GM18508 (cell line): ENCODE results near the gene FOXA3.

Experiments
- ATAC-seq: cut with Tn5 transposase; IDR thresholded peaks from one replicate; pipeline ENCODE4 v1.9.1; 2021; ENCODE audit warnings: moderate number of reproducible peaks; ENCODE audit not compliant: insufficient read depth, unreplicated experiment

FOXA3 gene

GRCh38 chr19:45863840-45864628 lies at the start of gene FOXA3:
TSS of gene FOXA3 (plus strand) at chr19:45864326. CDS start at chr19:45864457, 131 bp downstream.
- no peak for ATAC-seq

- ATAC-seq = no peak
These were observed 49.2 kb upstream of the FOXA3 start, which contains the start of gene RSPH6A for GRCh38 chr19:45814851-45815480. TSS of gene RSPH6A (minus strand) at chr19:45815308. CDS start at chr19:45815176, 132 bp downstream.

- ATAC-seq = no peak
These were observed 48.5 kb upstream of the FOXA3 start for GRCh38 chr19:45815481-45816216.

GRCh38 chr19:45816236-45817009 lies 47.7 kb upstream of the FOXA3 start:
- no peak for ATAC-seq

GRCh38 chr19:45817010-45817724 lies 47.0 kb upstream of the FOXA3 start:
- peak; percentile 65 for ATAC-seq

- no peak for ATAC-seq
These were observed 46.3 kb upstream of the FOXA3 start for GRCh38 chr19:45817725-45818301.

GRCh38 chr19:45819769-45820168 lies 44.4 kb upstream of the FOXA3 start:
- no peak for ATAC-seq

GRCh38 chr19:45820413-45821102 lies 43.6 kb upstream of the FOXA3 start:
- no peak for ATAC-seq

- no peak for ATAC-seq
These were observed 43.0 kb upstream of the FOXA3 start for GRCh38 chr19:45821103-45821521.

- no peak for ATAC-seq
These were observed 42.6 kb upstream of the FOXA3 start for GRCh38 chr19:45821570-45821969.

- no peak for ATAC-seq
These were observed 41.4 kb upstream of the FOXA3 start for GRCh38 chr19:45822716-45823115.

- ATAC-seq = no peak
These were observed 40.9 kb upstream of the FOXA3 start for GRCh38 chr19:45823182-45823581.

- ATAC-seq = no peak
These were observed 40.1 kb upstream of the FOXA3 start for GRCh38 chr19:45824041-45824471.

GRCh38 chr19:45824531-45825262 lies 39.4 kb upstream of the FOXA3 start:
- no peak for ATAC-seq

GRCh38 chr19:45825263-45825605 lies 38.9 kb upstream of the FOXA3 start:
- no peak for ATAC-seq

- ATAC-seq = no peak
These were observed 37.9 kb upstream of the FOXA3 start for GRCh38 chr19:45825917-45826893.

GRCh38 chr19:45826934-45827333 lies 37.2 kb upstream of the FOXA3 start:
- no peak for ATAC-seq
